HG03159 (cell line): ENCODE measurements around the gene OTOP2.

ENCODE experiments used
- ATAC-seq: cut with Tn5 transposase; IDR thresholded peaks from one replicate; pipeline ENCODE4 v1.9.1; 2021; ENCODE audit warnings: mild to moderate bottlenecking, moderate library complexity; ENCODE audit not compliant: unreplicated experiment

The OTOP2 gene

DNA sequence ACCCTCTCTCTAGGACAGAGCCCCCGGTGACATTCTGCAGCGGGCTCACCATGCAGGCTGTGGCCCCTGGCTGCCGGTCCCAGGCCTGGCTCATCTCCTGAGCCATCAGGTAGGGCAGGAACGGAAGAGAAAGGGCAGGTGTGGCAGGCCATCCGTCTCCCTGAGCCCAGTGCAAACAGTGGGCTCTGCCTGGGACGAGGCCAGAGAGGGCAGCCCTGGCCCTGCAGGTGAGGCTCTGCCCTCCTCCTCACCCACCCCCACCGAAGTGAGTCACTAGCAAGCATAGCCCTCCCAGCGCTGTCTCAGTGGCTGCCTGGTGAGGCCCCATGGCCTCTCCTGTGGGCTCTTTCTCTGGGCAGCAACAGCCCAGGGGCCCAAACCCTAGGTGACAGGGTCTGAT, 26.1 kb downstream of the OTOP2 start:
- no peak for ATAC-seq

- no peak for ATAC-seq
Measured at GRCh38 chr17:74951065-74951464, 27.0 kb downstream of the OTOP2 start.

DNA sequence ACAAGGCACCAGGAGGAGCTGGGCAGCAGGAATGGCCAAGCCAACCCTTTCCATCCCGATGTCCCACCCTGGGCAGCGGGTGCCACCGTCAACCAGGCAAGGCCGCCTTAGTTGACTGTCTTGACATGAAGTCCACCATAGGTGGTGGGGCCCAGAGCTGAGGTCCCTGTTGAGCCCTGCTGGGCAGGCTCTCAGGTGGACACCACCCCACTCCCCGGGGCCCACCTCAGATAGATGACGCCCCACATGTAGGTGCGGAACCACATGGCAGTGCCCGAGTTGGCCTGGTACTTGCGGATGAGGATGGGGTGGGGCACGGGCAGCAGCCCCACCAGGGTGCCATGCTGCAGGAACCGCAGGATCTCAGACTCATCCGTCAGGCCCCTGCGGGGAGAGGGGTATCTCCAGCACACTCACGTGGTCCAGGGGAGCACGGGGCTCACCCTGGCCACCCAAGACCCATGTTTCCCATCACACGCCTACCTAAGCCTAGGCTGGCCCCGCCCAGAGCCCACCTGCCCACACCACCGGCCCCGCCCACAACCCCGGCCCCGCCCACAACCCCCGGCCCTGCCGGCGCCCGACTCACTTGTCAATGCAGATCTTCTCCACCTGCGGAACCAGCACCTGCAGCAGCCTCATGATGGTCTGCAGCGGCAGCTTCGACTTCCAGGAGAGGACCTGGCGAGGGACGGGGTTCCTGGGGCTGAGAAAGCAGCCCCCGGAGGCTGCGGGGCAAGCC, 27.8 kb downstream of the OTOP2 start:
- ATAC-seq, result no peak

- ATAC-seq, result no peak
Measured at GRCh38 chr17:74952431-74953133, 28.5 kb downstream of the OTOP2 start.

- no peak for ATAC-seq
Measured at GRCh38 chr17:74953134-74953687, 29.1 kb downstream of the OTOP2 start.

GRCh38 chr17:74954115-74954514, 30.0 kb downstream of the OTOP2 start:
- no peak for ATAC-seq

- ATAC-seq, result no peak
Measured at GRCh38 chr17:74954665-74955421, 30.8 kb downstream of the OTOP2 start.

DNA sequence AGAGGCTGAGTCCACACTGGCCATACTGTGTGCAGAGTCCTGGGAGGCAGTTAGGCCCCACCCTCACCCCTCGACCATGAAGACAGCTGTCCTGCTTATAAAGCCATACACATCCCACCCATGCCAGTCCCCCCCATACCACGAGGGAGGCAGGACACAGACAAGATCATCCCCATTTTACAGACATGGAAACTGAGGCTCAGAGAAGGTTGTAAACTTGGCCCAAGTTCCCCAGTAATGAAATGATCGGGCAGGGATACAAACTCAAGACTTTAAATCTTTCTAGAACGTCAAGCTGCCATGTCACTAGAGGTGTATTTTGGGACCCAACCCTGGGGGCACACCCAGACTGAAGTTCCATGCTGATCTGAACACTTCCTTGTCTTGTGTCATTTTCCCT, 32.0 kb downstream of the OTOP2 start:
- ATAC-seq, result no peak

- no peak for ATAC-seq
Measured at GRCh38 chr17:74957935-74958740, 34.1 kb downstream of the OTOP2 start.

GRCh38 chr17:74959826-74960515, 35.9 kb downstream of the OTOP2 start:
- ATAC-seq, result no peak

GRCh38 chr17:74960570-74961342, 36.7 kb downstream of the OTOP2 start:
- no peak for ATAC-seq

GRCh38 chr17:74961657-74962350, 37.7 kb downstream of the OTOP2 start:
- no peak for ATAC-seq

- no peak for ATAC-seq
Measured at GRCh38 chr17:74962622-74963394, 38.7 kb downstream of the OTOP2 start.

- no peak for ATAC-seq
Measured at GRCh38 chr17:74963656-74964055, 39.6 kb downstream of the OTOP2 start.

GRCh38 chr17:74964246-74964761, 40.2 kb downstream of the OTOP2 start:
- no peak for ATAC-seq

- no peak for ATAC-seq
Measured at GRCh38 chr17:74964988-74965622, 41.0 kb downstream of the OTOP2 start.

DNA sequence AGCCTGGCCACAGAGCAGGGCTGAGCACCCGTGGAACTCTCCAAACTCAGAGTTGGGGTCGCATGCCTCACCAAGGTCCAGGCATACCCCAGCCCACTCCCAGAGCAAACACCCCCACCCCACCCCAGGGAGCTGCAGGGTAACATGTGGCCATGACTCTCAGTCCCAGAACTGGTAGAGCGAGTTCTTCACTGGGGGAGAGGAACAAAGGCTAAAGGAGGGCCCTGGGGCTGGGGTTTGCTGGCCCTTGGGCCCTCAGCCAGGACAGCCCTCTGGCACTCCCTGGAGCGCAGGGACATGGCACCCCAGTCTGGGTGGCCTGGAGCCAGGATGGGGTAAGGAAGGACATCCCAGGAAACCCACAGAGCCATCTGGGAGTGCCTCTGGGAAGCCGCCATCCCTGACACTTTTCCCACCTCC, 44.3 kb downstream of the OTOP2 start:
- no peak for ATAC-seq
